Fibroblast of the aortic adventitia (primary cell): Measurements from ENCODE around the gene NCOA1. TPM values are rescaled to one million over a fixed set of nuclear protein-coding genes. Genes with fewer than 3 reads are reported as not detected.

Experiments used
- DNase-seq: peaks from one replicate; pipeline ENCODE4 v3.0.0-alpha.2; 2010; ENCODE audit warnings: low read depth
- H3K4me3 ChIP-seq: 2 replicates; pipeline ENCODE4 v1.5.1; 2011; ENCODE audit warnings: low read depth, mild to moderate bottlenecking, control low read depth, low read length, moderate library complexity
- CTCF ChIP-seq: IDR thresholded peaks from 2 replicates; pipeline ENCODE4 v1.5.1; 2011; ENCODE audit warnings: mild to moderate bottlenecking, low read length, control low read depth, inconsistent platforms; ENCODE audit not compliant: insufficient read depth
- total RNA-seq: library from RNA; depleted of rRNA; stranded (reverse); fragments of >200 nt; gene quantifications from 2 replicates; pipeline ENCODE4 v1.2.3, GENCODE V29; 2012; ENCODE audit warnings: low replicate concordance

Gene NCOA1
- total RNA-seq, result 10.4 and 24.0 TPM in 2 replicates

- peak; percentile 88 for DNase-seq
- TF ChIP-seq CTCF, result peak; percentile 23
- peak within 1 kb of the TSS; percentile 95 for H3K4me3 ChIP-seq
Measured at GRCh38 chr2:24490690-24491541, at the start of gene NCOA1. TSS of gene NCOA1 (plus strand) at chr2:24491254. CDS start at chr2:24658678, 167,424 bp downstream.

GRCh38 chr2:24448797-24449196 lies 42.3 kb upstream of the NCOA1 start:
- DNase-seq, result no peak
- no peak overlapping the region for H3K4me3 ChIP-seq
- TF ChIP-seq CTCF, result no peak

- no peak for DNase-seq
- no peak for TF ChIP-seq CTCF
- no peak overlapping the region for H3K4me3 ChIP-seq
Measured at GRCh38 chr2:24449344-24449743, 41.7 kb upstream of the NCOA1 start.

- DNase-seq, result no peak
- no peak overlapping the region for H3K4me3 ChIP-seq
- no peak for TF ChIP-seq CTCF
Measured at GRCh38 chr2:24451805-24452501, 39.1 kb upstream of the NCOA1 start.

- no peak overlapping the region for H3K4me3 ChIP-seq
- peak; percentile 52 for DNase-seq
- TF ChIP-seq CTCF, result no peak
Measured at GRCh38 chr2:24452502-24452885, 38.6 kb upstream of the NCOA1 start.

- H3K4me3 ChIP-seq, result peak overlapping the region; percentile 36
- DNase-seq, result no peak
- no peak for TF ChIP-seq CTCF
Measured at GRCh38 chr2:24453379-24454073, 37.5 kb upstream of the NCOA1 start.
